Hepatocyte (in vitro differentiated cells): Measurements from ENCODE around the gene STIM1. TPM values are rescaled to one million over a fixed set of nuclear protein-coding genes. Genes with fewer than 3 reads are reported as not detected.
A peak's percentile ranks its signal among the peaks of the same experiment; 100 is the strongest.

Source experiments
- DNase-seq: peaks from one replicate; pipeline ENCODE4 v3.0.0-alpha.2; 2016; ENCODE audit warnings: low spot score
- H2AFZ ChIP-seq: fragments of 200-600 bp; sonication (generic); 2 replicates; pipeline ENCODE4 v1.6.0; 2016; ENCODE audit warnings: antibody characterized with exemption, mild to moderate bottlenecking
- H3K27ac ChIP-seq: fragments of 200-600 bp; sonication (generic); 2 replicates; pipeline ENCODE4 v1.5.1; 2016; ENCODE audit warnings: mild to moderate bottlenecking
- H3K27me3 ChIP-seq: fragments of 200-600 bp; sonication (generic); 2 replicates; pipeline ENCODE4 v1.6.1; 2016
- H3K36me3 ChIP-seq: fragments of 200-600 bp; sonication (generic); replicated peaks from 2 replicates; pipeline ENCODE4 v1.5.1; 2016; ENCODE audit warnings: low read depth; ENCODE audit not compliant: insufficient read depth
- H3K4me1 ChIP-seq: fragments of 200-600 bp; sonication (generic); 2 replicates; pipeline ENCODE4 v1.5.1; 2016; ENCODE audit warnings: mild to moderate bottlenecking, moderate library complexity; ENCODE audit not compliant: insufficient read depth
- H3K4me2 ChIP-seq: fragments of 200-600 bp; sonication (generic); 2 replicates; pipeline ENCODE4 v1.6.0; 2016
- H3K4me3 ChIP-seq: fragments of 200-600 bp; sonication (generic); 2 replicates; pipeline ENCODE4 v1.5.1; 2016; ENCODE audit warnings: mild to moderate bottlenecking
- H3K79me2 ChIP-seq: fragments of 200-600 bp; sonication (generic); 2 replicates; pipeline ENCODE4 v1.6.0; 2017; ENCODE audit warnings: mild to moderate bottlenecking
- H3K9me2 ChIP-seq: fragments of 200-600 bp; sonication (generic); replicated peaks from 2 replicates; pipeline ENCODE4 v1.6.0; 2017; ENCODE audit warnings: mild to moderate bottlenecking; ENCODE audit not compliant: insufficient read depth
- H3K9me3 ChIP-seq: fragments of 200-600 bp; sonication (generic); 2 replicates; pipeline ENCODE4 v1.5.1; 2016; ENCODE audit warnings: low read depth, mild to moderate bottlenecking
- H4K20me1 ChIP-seq: fragments of 200-600 bp; sonication (generic); 2 replicates; pipeline ENCODE4 v1.6.0; 2016; ENCODE audit warnings: mild to moderate bottlenecking; ENCODE audit not compliant: insufficient read depth, poor library complexity, severe bottlenecking
- EZH2 ChIP-seq: fragments of 200-600 bp; sonication (generic); IDR thresholded peaks from 2 replicates; pipeline ENCODE4 v1.6.1; 2016; ENCODE audit warnings: antibody characterized with exemption, mild to moderate bottlenecking, borderline replicate concordance
- EZH2phosphoT487 ChIP-seq: fragments of 200-600 bp; sonication (generic); IDR thresholded peaks from one replicate; pipeline ENCODE4 v1.6.1; 2018; ENCODE audit warnings: antibody characterized with exemption, mild to moderate bottlenecking, low read depth, moderate library complexity; ENCODE audit not compliant: unreplicated experiment, severe bottlenecking
- WGBS: methylation state at CpG from one replicate; pipeline ENCODE4 v1.1.6; 2016; ENCODE audit warnings: low lambda C conversion rate; ENCODE audit errors: missing lambda C conversion rate; 5-methylcytosine and 5-hydroxymethylcytosine counted together
- polyA plus RNA-seq: library from polyadenylated mRNA; unstranded; fragments of >200 nt; fragmentation: Nextera tagmentation; extraction: Ambion mirVana; gene quantifications from 2 replicates; pipeline ENCODE4 v1.2.1, GENCODE V29; 2016
- total RNA-seq: library from RNA; depleted of rRNA; stranded (reverse); fragments of >200 nt; gene quantifications from 2 replicates; pipeline ENCODE4 v1.2.3, GENCODE V29; 2014
- TF ChIP-seq, protein P1 (sequence below): fragments of 200-600 bp; sonication (generic); IDR thresholded peaks from 2 replicates; pipeline ENCODE4 v1.5.1; 2016; ENCODE audit warnings: antibody characterized with exemption, mild to moderate bottlenecking; ENCODE audit not compliant: poor library complexity

STIM1 gene
- total and polyA plus RNA-seq, 2 experiments from 2014 or later: 18.5 to 19.6 TPM

DNA sequence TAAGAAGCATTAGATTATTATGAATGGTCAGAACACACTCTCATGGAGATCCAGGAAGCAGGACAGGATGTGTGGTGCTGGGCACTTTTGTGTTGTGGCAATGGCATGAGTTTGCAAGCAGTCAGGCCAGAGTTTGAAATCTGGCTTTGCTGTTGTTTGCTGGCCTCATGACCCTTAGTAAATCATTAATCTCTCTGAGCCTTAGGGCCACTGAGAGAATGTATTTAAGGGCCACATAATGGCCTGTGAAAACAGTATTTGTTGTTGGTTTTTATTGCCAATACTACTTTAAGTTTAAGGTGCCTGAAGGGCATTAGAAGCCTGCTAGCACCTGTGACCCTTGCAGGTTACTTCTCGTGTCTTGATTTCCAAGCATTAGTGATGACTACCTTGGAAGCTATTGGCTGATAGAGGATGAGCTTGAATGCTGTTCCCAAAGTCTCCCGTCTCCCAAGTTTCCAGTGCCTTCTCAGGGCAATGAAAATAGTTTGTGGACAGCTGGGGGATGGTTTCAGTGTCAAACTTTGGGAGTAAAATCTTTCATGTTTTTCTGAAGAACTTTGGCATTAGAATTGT, 24.6 kb downstream of the STIM1 start:
- 54% methylated on average over 2 of the region's 2 CpGs for WGBS
- H3K36me3 ChIP-seq: no peaks in the 10 kb centered on the region
- H3K4me3 ChIP-seq: no peak overlapping the region
- H3K4me1 ChIP-seq: peaks cover 26% of the 10 kb centered on the region
- H3K9me2 ChIP-seq: no peaks in the 10 kb centered on the region
- no peaks in the 10 kb centered on the region for H4K20me1 ChIP-seq
- TF ChIP-seq EZH2: no peak
- TF ChIP-seq, protein P1, sequence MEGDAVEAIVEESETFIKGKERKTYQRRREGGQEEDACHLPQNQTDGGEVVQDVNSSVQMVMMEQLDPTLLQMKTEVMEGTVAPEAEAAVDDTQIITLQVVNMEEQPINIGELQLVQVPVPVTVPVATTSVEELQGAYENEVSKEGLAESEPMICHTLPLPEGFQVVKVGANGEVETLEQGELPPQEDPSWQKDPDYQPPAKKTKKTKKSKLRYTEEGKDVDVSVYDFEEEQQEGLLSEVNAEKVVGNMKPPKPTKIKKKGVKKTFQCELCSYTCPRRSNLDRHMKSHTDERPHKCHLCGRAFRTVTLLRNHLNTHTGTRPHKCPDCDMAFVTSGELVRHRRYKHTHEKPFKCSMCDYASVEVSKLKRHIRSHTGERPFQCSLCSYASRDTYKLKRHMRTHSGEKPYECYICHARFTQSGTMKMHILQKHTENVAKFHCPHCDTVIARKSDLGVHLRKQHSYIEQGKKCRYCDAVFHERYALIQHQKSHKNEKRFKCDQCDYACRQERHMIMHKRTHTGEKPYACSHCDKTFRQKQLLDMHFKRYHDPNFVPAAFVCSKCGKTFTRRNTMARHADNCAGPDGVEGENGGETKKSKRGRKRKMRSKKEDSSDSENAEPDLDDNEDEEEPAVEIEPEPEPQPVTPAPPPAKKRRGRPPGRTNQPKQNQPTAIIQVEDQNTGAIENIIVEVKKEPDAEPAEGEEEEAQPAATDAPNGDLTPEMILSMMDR: no peak
- TF ChIP-seq EZH2phosphoT487: no peak
- no peaks in the 10 kb centered on the region for H3K27me3 ChIP-seq
- H3K4me2 ChIP-seq: peak overlapping the region; percentile 22
- H3K9me3 ChIP-seq: no peaks in the 10 kb centered on the region
- peaks cover 75% of the 10 kb centered on the region for H3K79me2 ChIP-seq
- H2AFZ ChIP-seq: no peak overlapping the region
- H3K27ac ChIP-seq: peak overlapping the region; percentile 12
- peak; percentile 34 for DNase-seq

DNA sequence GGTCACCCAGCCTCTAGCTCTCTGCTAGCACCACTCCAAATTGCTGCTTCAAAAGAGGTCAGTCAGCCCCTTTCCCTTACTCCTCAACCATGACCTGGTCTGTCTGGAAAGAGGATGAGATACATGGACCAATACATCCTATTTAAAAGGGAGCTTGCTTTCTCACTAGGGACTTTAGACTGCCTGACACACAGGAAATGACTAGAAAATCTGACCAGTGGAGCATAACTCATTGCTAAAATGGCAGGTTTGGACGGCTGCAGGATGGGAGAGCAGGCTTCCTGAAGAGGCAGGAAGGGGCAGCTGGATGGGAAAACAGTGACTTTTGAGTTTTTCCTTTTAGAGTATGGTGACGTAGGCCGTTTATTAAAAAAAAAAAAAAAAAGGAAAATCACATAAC, 25.3 kb downstream of the STIM1 start:
- Histone ChIP-seq H2AFZ (no peak overlapping the region), H3K27me3 (no peaks in the 10 kb centered on the region), H3K36me3 (no peaks in the 10 kb centered on the region), H3K9me3 (no peaks in the 10 kb centered on the region), H3K27ac (no peak overlapping the region), H3K79me2 (peaks cover 77% of the 10 kb centered on the region), H3K9me2 (no peaks in the 10 kb centered on the region), H4K20me1 (no peaks in the 10 kb centered on the region), H3K4me3 (no peak overlapping the region), H3K4me2 (peak overlapping the region; percentile 22), H3K4me1 (peaks cover 26% of the 10 kb centered on the region)
- TF ChIP-seq EZH2 (no peak), EZH2phosphoT487 (no peak)
- TF ChIP-seq, protein P1: no peak
- WGBS: 81% methylated on average over 3 of the region's 3 CpGs
- DNase-seq: no peak

DNA sequence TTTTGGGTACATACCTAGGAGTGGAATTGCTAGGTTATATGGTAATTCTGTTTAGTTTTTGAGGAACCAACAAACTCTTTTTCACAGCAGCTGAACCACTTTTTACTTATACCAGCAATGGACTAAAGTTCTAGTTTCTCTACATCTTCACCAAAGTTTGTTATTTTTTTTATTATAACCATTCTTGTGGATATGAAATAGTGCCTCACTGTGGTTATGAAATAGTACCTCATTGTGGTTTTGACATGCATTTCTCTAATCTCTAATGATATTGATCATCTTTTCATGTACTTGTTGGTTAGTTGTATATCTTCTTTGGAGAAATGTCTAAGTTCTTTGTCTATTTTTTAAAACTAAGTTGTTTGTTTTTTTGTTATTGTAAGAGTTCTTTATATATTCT, 27.2 kb downstream of the STIM1 start:
- H3K27me3 ChIP-seq: no peaks in the 10 kb centered on the region
- H3K79me2 ChIP-seq: peaks cover 75% of the 10 kb centered on the region
- no peak overlapping the region for H3K4me3 ChIP-seq
- H3K27ac ChIP-seq: no peak overlapping the region
- no peak overlapping the region for H3K4me2 ChIP-seq
- TF ChIP-seq EZH2phosphoT487 (no peak), EZH2 (no peak)
- TF ChIP-seq, protein P1: no peak
- H3K4me1 ChIP-seq: peaks cover 17% of the 10 kb centered on the region
- DNase-seq: no peak
- no peaks in the 10 kb centered on the region for H3K9me3 ChIP-seq
- H3K9me2 ChIP-seq: no peaks in the 10 kb centered on the region
- H4K20me1 ChIP-seq: no peaks in the 10 kb centered on the region
- H2AFZ ChIP-seq: no peak overlapping the region
- H3K36me3 ChIP-seq: no peaks in the 10 kb centered on the region
